ENCODE data around the gene RECK. TPM values are rescaled to one million over a fixed set of nuclear protein-coding genes. Genes with fewer than 3 reads are reported as not detected.

RECK gene
- total and polyA plus RNA-seq, 2 experiments from 2014 or later, result 127 to 165 TPM

DNA sequence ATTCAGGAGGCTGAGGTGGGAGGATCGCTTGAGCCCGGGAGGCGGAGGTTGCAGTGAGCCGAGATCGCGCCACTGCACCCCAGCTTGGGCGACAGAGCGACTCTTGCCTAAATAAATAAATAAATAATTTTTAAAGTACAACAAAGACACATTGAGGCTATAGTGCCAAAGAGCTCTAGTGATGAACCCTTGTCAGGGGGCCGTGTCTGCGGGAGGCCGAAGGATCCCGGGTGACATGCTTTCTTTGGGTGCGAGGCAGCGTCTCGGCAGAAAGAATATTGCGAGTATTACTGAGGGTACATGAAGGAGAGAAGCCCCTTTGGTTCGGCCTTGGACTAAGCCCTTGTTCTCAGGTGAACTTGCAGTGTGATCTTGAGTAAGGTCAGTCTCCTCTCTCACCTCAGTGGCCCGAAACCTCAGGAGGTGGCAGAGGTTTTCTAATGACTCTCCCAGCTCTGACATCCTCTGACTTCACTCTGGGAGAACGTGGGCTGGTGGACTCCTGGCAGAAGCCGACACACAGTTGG is 397 bp upstream of the RECK start:
- Histone ChIP-seq H3K9ac (peak overlapping the region; percentile 88), H3K79me2 (ENCODE audit: insufficient read depth) (peaks cover 49% of the 10 kb centered on the region), H3K4me1 (ENCODE audit: insufficient read depth) (peaks cover 59% of the 10 kb centered on the region), H2AFZ (peak overlapping the region; percentile 37; the same call in 1 of the 2 replicates), H3K9me3 (ENCODE audit: low read depth) (no peaks in the 10 kb centered on the region), H3K27ac (peak overlapping the region; percentile 81), H3K4me2 (ENCODE audit: unreplicated experiment) (peak overlapping the region; percentile 99), H3K36me3 (ENCODE audit: low read depth) (0 out of 2 replicates have a peak, but pooled peaks cover 4% of the 10 kb centered on the region), H3K4me3 (peak overlapping the region; percentile 93), H3K27me3 (replicated peaks; ENCODE audit: insufficient read depth) (no peaks in the 10 kb centered on the region), H4K20me1 (ENCODE audit: insufficient read depth) (no peaks in the 10 kb centered on the region), H3K9me2 (ENCODE audit: insufficient read depth) (no peaks in the 10 kb centered on the region), H3F3A (ENCODE audit: insufficient read depth) (peaks cover 84% of the 10 kb centered on the region)
- TF ChIP-seq EZH2phosphoT487 (IDR thresholded peaks at IDR 0.05; ENCODE audit: insufficient read depth, low read depth) (no peak), EZH2 (IDR thresholded peaks at IDR 0.05; ENCODE audit: insufficient read depth, poor library complexity, severe bottlenecking) (no peak)
- WGBS, 2 experiments (ENCODE audit: low coverage in 1 of 2, low lambda C conversion rate in 2 of 2, missing lambda C conversion rate in 2 of 2), result 56 to 61% methylated on average over 19 to 20 of the region's 20 CpGs
- no peak for DNase-seq
- in situ Hi-C loops (cut with MboI), result no loop called here

DNA sequence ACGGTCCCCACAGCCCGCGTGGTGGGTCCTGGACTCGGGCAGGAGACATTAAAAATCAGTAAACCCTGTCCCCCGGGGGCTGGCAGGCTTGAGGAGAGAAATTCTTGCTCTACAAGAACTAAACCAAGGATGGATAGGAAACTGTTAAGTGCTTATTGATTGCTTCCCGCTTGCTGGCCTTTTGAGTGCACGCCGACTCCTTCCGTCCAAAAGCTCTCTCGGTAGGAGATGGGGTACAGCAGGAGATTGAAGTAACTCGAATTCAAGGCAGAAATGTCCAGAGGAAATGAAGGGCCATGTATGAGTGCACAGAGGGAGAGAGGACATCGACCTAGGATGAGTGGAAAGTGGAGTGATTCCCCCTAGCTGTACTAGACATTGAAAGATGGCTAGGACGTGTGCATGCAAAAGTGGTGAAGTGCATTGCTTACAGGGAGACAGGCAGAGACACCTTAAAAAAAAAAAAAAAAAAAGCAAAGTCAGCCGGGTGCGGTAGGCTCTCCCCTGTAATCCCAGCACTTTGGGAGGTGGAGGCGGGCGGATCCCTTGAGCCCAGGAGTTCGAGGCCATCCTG is 923 bp downstream of the RECK start:
- peak overlapping the region; percentile 99 for H3K4me2 ChIP-seq (ENCODE audit: unreplicated experiment)
- TF ChIP-seq EZH2phosphoT487 (IDR thresholded peaks at IDR 0.05; ENCODE audit: insufficient read depth, low read depth) (no peak), EZH2 (IDR thresholded peaks at IDR 0.05; ENCODE audit: insufficient read depth, poor library complexity, severe bottlenecking) (no peak)
- H3K9ac ChIP-seq, result peak overlapping the region; percentile 88
- peak overlapping the region; percentile 21 for H2AFZ ChIP-seq
- peaks cover 59% of the 10 kb centered on the region for H3K4me1 ChIP-seq (ENCODE audit: insufficient read depth)
- peak overlapping the region; percentile 93 for H3K4me3 ChIP-seq
- no peaks in the 10 kb centered on the region for H4K20me1 ChIP-seq (ENCODE audit: insufficient read depth)
- H3K79me2 ChIP-seq (ENCODE audit: insufficient read depth), result peaks cover 62% of the 10 kb centered on the region
- peak; percentile 58 for DNase-seq
- peak overlapping the region; percentile 81 for H3K27ac ChIP-seq
- in situ Hi-C loops (cut with MboI), result no loop called here
- 1 to 2% methylated on average over 18 of the region's 18 CpGs for WGBS, 2 experiments (ENCODE audit: low coverage in 1 of 2, low lambda C conversion rate in 2 of 2, missing lambda C conversion rate in 2 of 2)
- H3F3A ChIP-seq (ENCODE audit: insufficient read depth), result peaks cover 81% of the 10 kb centered on the region
- no peaks in the 10 kb centered on the region for H3K9me2 ChIP-seq (ENCODE audit: insufficient read depth)
- no peaks in the 10 kb centered on the region for H3K9me3 ChIP-seq (ENCODE audit: low read depth)
- no peaks in the 10 kb centered on the region for H3K27me3 ChIP-seq (replicated peaks; ENCODE audit: insufficient read depth)
- H3K36me3 ChIP-seq (ENCODE audit: low read depth), result 0 out of 2 replicates have a peak, but pooled peaks cover 4% of the 10 kb centered on the region

DNA sequence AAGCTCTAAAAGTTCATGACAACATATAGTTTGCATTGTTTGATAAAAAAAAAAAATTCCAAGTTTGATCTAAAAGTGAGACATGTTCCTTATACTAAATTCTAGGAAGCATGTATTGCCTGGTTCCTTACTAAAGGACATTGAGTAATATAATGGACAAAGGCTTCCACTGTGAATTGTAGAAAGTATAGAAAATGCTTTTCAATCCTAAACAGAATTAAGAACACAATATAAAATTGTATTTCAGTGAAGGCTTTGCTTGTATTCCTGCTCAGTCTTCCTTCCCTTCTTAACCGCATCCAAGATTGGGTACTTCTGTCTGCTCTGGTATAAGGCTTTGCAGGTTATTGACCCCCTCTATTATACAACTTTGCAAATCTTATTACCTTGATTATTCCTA is 2.4 kb downstream of the RECK start:
- DNase-seq, result no peak
- Histone ChIP-seq H3K4me3 (peak overlapping the region; percentile 93), H3K4me1 (ENCODE audit: insufficient read depth) (peaks cover 58% of the 10 kb centered on the region), H3K9me2 (ENCODE audit: insufficient read depth) (no peaks in the 10 kb centered on the region), H3F3A (ENCODE audit: insufficient read depth) (peaks cover 83% of the 10 kb centered on the region), H3K27me3 (replicated peaks; ENCODE audit: insufficient read depth) (no peaks in the 10 kb centered on the region), H3K9me3 (ENCODE audit: low read depth) (no peaks in the 10 kb centered on the region), H3K9ac (peak overlapping the region; percentile 88), H3K36me3 (ENCODE audit: low read depth) (peaks cover 12% of the 10 kb centered on the region; the same call in 1 of the 2 replicates), H2AFZ (no peak overlapping the region), H3K79me2 (ENCODE audit: insufficient read depth) (peaks cover 77% of the 10 kb centered on the region), H4K20me1 (ENCODE audit: insufficient read depth) (0 out of 2 replicates have a peak, but pooled peaks cover 5% of the 10 kb centered on the region), H3K27ac (peak overlapping the region; percentile 81), H3K4me2 (ENCODE audit: unreplicated experiment) (peak overlapping the region; percentile 99)
- in situ Hi-C loops (cut with MboI), result no loop called here
- TF ChIP-seq EZH2phosphoT487 (IDR thresholded peaks at IDR 0.05; ENCODE audit: insufficient read depth, low read depth) (no peak), EZH2 (IDR thresholded peaks at IDR 0.05; ENCODE audit: insufficient read depth, poor library complexity, severe bottlenecking) (no peak)
- 27 to 52% methylated on average over 1 of the region's 1 CpG for WGBS, 2 experiments (ENCODE audit: low coverage in 1 of 2, low lambda C conversion rate in 2 of 2, missing lambda C conversion rate in 2 of 2)

DNA sequence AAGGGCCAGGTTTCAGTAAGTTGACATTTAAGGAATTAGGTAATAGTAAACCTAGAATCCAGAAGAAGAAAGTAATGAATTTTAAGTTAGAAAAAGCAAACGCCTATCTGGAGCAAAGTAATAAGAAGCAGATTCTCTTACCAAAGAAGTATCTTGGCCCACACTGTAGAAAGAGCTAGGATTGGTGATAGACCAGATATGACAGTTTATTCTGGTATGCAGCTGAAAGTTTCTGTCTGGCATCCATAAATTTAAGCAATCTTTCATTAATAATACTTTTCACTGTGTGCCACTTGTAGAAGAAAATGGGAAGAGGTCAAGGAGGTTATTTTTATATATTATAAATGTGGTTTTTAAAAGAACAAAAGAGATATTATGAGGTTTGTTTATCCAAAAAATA is 3.0 kb downstream of the RECK start:
- Histone ChIP-seq H3K4me3 (peak overlapping the region; percentile 93), H3K36me3 (ENCODE audit: low read depth) (peaks cover 16% of the 10 kb centered on the region; the same call in 1 of the 2 replicates), H3K79me2 (ENCODE audit: insufficient read depth) (peaks cover 82% of the 10 kb centered on the region), H3K9me2 (ENCODE audit: insufficient read depth) (no peaks in the 10 kb centered on the region), H2AFZ (no peak overlapping the region), H3K9ac (peak overlapping the region; percentile 88), H3K4me2 (ENCODE audit: unreplicated experiment) (peak overlapping the region; percentile 99), H3F3A (ENCODE audit: insufficient read depth) (peaks cover 83% of the 10 kb centered on the region), H3K27me3 (replicated peaks; ENCODE audit: insufficient read depth) (no peaks in the 10 kb centered on the region), H3K27ac (peak overlapping the region; percentile 81), H4K20me1 (ENCODE audit: insufficient read depth) (peaks cover 11% of the 10 kb centered on the region; the same call in 1 of the 2 replicates), H3K4me1 (ENCODE audit: insufficient read depth) (peaks cover 62% of the 10 kb centered on the region), H3K9me3 (ENCODE audit: low read depth) (no peaks in the 10 kb centered on the region)
- DNase-seq, result peak; percentile 84
- WGBS, 2 experiments (ENCODE audit: low coverage in 1 of 2, low lambda C conversion rate in 2 of 2, missing lambda C conversion rate in 2 of 2), result 0 to 4% methylated on average over 1 of the region's 1 CpG
- in situ Hi-C loops (cut with MboI), result no loop called here
- TF ChIP-seq EZH2 (IDR thresholded peaks at IDR 0.05; ENCODE audit: insufficient read depth, poor library complexity, severe bottlenecking) (no peak), EZH2phosphoT487 (IDR thresholded peaks at IDR 0.05; ENCODE audit: insufficient read depth, low read depth) (no peak)
